Tibial nerve (tissue), 4 donors: ENCODE data around the gene DNASE1L3. TPM values are rescaled to one million over a fixed set of nuclear protein-coding genes. Genes with fewer than 3 reads are reported as not detected.
"Not testable (repeated sequence)": the region's sequence is repeated elsewhere in the genome, so short reads cannot be mapped to it uniquely, and the experiment has no call there.

Experiments
- DNase-seq, 2 donors: peaks; one replicate each; pipeline ENCODE4 v3.0.0-alpha.2; 2019; ENCODE audit warnings: low spot score in 2 of 2
- H3K27ac ChIP-seq, 4 donors: fragments of 200-600 bp; sonication (generic) in 3 of 4; one replicate each; pipeline ENCODE4 v1.5.1; 2017 to 2019; ENCODE audit warnings: mild to moderate bottlenecking in 1 of 4
- H3K27me3 ChIP-seq, 2 donors: fragments of 200-600 bp; sonication (generic) in 1 of 2; one replicate each; pipeline versions ENCODE4 v1.5.1 to v1.6.0; 2017 to 2019
- H3K36me3 ChIP-seq, 3 donors: fragments of 200-600 bp; sonication (generic); one replicate each; pipeline ENCODE4 v1.5.1; 2018 to 2019
- H3K4me1 ChIP-seq, 4 donors: fragments of 200-600 bp; sonication (generic) in 3 of 4; one replicate each; pipeline ENCODE4 v1.5.1; 2017 to 2019
- H3K4me3 ChIP-seq, 4 donors: fragments of 200-600 bp; sonication (generic) in 3 of 4; one replicate each; pipeline ENCODE4 v1.5.1; 2017 to 2019; ENCODE audit warnings: mild to moderate bottlenecking in 1 of 4, moderate library complexity in 1 of 4
- H3K9me3 ChIP-seq, 4 donors: fragments of 200-600 bp; sonication (generic) in 3 of 4; one replicate each; pipeline ENCODE4 v1.5.1; 2017 to 2019
- EP300 ChIP-seq, 2 donors: sonication (generic); formaldehyde crosslinking; IDR thresholded peaks; one replicate each; pipeline ENCODE4 v1.6.1; 2017; ENCODE audit warnings: antibody characterized with exemption in 2 of 2, mild to moderate bottlenecking in 1 of 2
- POLR2A ChIP-seq, 2 donors: fragments of 450-650 bp; IDR thresholded peaks; one replicate each; pipeline ENCODE4 v1.6.1; 2017; ENCODE audit warnings: antibody characterized with exemption in 2 of 2, mild to moderate bottlenecking in 2 of 2, moderate library complexity in 2 of 2
- WGBS, 2 donors: methylation state at CpG; one replicate each; pipeline ENCODE4 v1.1.5; 2018; 5-methylcytosine and 5-hydroxymethylcytosine counted together
- total RNA-seq, 4 donors: library from RNA; depleted of rRNA; stranded (reverse); fragments of >200 nt; gene quantifications; one replicate each; pipeline ENCODE4 v1.1.0, GENCODE V29; 2016
- TF ChIP-seq, protein P1 (sequence below), 5 experiments: fragments of 200-600 bp in 3 of 5; fragments of 450-650 bp in 2 of 5; sonication (generic) in 3 of 5; IDR thresholded peaks; one replicate each; pipeline ENCODE4 v1.5.1; 2016 to 2019; ENCODE audit warnings: antibody characterized with exemption in 5 of 5, mild to moderate bottlenecking in 3 of 5, moderate library complexity in 2 of 5

Gene DNASE1L3
- total RNA-seq, 4 donors from 2014 or later = 0.39 to 12.9 (median 1.5) TPM

DNA sequence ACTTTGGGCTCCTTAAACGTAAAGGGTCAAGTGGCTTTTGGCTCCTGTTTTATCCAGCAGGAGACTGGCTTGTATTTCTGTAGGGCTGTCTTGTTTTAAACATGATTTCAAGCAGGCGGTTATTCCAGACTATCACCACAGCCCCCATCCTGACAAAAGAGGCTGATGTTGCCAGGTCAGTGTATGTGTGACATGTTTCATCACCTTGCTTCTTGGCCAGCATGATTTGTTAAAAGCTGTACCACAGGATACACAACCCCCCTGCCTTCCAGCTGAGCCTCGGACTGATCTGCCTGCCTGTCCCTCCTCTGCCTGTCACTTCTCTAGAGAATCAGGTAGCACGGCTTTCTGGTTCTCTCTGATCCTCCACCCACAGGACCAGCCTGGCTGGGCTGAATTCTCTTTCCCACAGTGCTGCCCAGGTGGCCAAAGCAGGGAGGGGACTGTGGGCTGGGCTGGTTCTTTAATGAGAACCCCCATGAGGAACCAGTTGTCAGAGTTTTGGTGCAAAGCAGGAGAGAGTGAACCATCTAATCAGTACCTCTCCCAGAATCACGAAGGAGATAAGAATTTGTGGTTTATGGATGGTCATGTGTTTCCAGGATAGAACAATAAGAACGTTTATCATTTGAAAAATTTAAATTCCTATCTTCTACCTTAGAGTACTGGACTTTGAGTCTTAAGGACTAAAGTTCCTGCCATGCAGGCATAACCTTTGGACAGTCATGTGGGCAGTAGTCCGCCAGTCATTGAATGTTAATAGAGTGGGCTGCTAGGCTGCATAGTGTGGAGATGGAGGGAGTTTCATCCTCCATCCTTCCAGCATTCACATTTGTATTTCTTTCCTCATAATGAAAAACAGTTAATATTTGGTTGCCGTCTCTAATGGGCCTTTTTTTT lies 35.6 kb upstream of the DNASE1L3 start:
- Histone ChIP-seq H3K4me1 (peaks cover 0 to 16% (median 4%) of the 10 kb centered on the region in 4 donors), H3K36me3 (no peaks in the 10 kb centered on the region), H3K9me3 (no peaks in the 10 kb centered on the region), H3K27me3 (no peaks in the 10 kb centered on the region), H3K4me3 (no peak overlapping the region), H3K27ac (no peak overlapping the region)
- no peak for TF ChIP-seq POLR2A (IDR thresholded peaks at IDR 0.05)
- TF ChIP-seq, protein P1, sequence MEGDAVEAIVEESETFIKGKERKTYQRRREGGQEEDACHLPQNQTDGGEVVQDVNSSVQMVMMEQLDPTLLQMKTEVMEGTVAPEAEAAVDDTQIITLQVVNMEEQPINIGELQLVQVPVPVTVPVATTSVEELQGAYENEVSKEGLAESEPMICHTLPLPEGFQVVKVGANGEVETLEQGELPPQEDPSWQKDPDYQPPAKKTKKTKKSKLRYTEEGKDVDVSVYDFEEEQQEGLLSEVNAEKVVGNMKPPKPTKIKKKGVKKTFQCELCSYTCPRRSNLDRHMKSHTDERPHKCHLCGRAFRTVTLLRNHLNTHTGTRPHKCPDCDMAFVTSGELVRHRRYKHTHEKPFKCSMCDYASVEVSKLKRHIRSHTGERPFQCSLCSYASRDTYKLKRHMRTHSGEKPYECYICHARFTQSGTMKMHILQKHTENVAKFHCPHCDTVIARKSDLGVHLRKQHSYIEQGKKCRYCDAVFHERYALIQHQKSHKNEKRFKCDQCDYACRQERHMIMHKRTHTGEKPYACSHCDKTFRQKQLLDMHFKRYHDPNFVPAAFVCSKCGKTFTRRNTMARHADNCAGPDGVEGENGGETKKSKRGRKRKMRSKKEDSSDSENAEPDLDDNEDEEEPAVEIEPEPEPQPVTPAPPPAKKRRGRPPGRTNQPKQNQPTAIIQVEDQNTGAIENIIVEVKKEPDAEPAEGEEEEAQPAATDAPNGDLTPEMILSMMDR (IDR thresholded peaks at IDR 0.05) = no peak
- no peak for TF ChIP-seq EP300 (IDR thresholded peaks at IDR 0.05)
- no peak for DNase-seq
- 73 to 76% methylated on average over 8 of the region's 8 CpGs for WGBS, 2 donors

DNA sequence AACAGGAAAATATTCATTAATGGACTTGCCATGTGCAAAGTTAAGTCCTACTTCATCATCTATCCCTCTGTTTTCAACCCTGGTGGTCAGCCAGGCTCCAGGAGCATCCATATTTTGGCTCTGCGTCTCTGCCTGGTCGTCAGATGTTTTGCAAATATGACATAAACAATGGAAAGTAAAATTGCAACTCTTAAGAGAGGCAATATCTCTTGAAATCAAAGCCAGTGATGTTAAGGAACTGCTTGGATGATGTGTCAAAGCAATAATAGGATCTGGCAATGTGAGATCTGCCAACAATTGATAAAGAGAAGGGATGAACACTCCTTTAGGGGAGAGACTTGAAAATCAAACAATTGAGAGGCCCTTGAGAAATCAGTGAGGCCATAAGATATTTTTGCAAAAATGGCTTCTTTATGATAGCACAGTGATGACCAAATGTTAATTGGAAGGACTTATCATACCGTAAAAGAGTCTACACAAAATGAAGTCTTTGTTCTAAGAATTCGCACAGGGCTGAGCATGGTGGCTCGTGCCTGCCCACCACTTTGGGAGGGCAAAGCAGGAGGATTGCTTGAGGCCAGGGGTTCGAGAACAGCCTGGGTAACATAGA lies 33.3 kb upstream of the DNASE1L3 start:
- no peak overlapping the region for H3K27ac ChIP-seq
- H3K9me3 ChIP-seq = no peaks in the 10 kb centered on the region
- no peak for DNase-seq
- TF ChIP-seq EP300 (IDR thresholded peaks at IDR 0.05) (no peak), POLR2A (IDR thresholded peaks at IDR 0.05) (no peak)
- TF ChIP-seq, protein P1 (IDR thresholded peaks at IDR 0.05) = no peak
- no peak overlapping the region for H3K4me3 ChIP-seq
- WGBS, 2 donors = 69 to 71% methylated on average over 6 of the region's 6 CpGs
- H3K36me3 ChIP-seq = no peaks in the 10 kb centered on the region
- peaks cover 0 to 9% (median 2%) of the 10 kb centered on the region in 4 donors for H3K4me1 ChIP-seq
- H3K27me3 ChIP-seq = no peaks in the 10 kb centered on the region

DNA sequence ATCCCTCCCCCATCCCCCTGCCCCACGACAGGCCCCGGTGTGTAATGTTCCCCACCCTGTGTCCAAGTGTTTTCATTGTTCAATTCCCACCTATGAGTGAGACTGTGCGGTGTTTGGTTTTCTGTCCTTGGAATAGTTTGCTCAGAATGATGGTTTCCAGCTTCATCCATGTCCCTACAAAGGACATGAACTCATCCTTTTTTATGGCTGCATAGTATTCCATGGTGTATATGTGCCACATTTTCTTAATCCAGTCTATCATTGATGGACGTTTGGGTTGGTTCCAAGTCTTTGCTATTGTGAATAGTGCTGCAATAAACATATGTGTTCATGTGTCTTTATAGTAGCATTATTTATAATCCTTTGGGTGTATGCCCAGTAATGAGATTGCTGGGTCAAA lies 32.1 kb upstream of the DNASE1L3 start:
- not testable (repeated sequence) for H3K27me3 ChIP-seq, H3K4me3 ChIP-seq, H3K9me3 ChIP-seq, DNase-seq, H3K36me3 ChIP-seq, H3K27ac ChIP-seq
- WGBS, 2 donors = 72 to 100% methylated on average over 3 to 4 of the region's 4 CpGs
- peaks cover 0 to 18% (median 9%) of the 10 kb centered on the region in 4 donors for H3K4me1 ChIP-seq

DNA sequence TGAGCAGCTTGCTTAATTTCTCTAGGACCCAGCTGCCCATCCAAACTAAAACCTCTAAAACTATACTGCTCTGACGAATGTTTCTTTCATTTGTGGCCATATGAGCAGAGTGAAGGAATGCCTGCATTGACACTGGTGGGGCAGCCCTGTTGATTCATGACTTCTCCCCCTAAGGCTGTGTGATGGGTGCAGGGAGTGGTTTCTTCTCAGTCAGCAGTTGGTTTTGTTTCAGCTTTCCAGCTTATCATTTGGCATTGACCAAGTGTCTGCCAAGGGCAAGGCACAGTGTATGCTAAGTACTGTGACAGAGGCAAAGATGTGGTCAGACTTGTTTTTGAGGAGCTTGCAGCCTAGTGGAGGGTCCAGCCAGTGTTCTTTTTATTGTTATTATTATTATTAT lies 31.6 kb upstream of the DNASE1L3 start:
- H3K4me1 ChIP-seq = peaks cover 0 to 18% (median 9%) of the 10 kb centered on the region in 4 donors
- DNase-seq = no peak
- H3K9me3 ChIP-seq = no peaks in the 10 kb centered on the region
- H3K36me3 ChIP-seq = no peaks in the 10 kb centered on the region
- WGBS, 2 donors = 53 to 67% methylated on average over 1 of the region's 1 CpG
- TF ChIP-seq EP300 (IDR thresholded peaks at IDR 0.05) (no peak), POLR2A (IDR thresholded peaks at IDR 0.05) (no peak)
- TF ChIP-seq, protein P1 (IDR thresholded peaks at IDR 0.05) = no peak
- no peak overlapping the region for H3K4me3 ChIP-seq
- no peaks in the 10 kb centered on the region for H3K27me3 ChIP-seq
- H3K27ac ChIP-seq = no peak overlapping the region

DNA sequence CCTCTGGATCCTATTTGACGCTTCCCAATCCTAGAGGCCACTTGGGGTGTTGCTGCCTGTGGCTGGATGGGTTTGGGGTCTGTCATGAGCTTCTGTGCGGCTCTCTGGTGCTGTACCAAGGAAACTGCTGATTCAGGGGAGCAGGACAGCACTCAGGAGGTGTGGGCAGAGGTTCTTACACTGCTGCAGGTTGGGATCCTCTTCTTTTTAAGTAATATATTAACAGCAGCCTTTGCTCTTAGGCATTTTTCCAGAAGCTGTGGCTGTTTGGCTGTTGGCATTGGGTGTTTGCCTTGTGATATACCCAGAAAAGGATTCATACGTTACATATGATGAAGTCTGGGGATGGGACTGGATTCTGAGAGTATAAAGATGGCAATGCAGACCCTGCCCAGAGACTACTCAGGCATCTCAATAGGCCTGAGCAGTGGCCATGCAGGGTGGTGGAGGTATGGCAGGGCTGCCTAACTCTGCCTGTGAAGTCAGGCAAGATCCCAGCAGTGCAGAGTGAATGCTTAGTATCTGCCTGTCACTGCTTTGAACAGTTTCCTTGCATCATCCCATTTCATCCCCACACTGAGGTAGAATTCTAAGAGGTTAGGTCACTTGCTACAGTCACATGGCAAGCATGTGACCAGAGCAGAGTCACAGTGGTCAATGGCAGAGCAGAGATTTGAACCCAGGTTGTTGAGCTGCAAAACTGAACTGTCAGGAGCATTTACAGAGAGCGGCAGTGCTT lies 30.7 kb upstream of the DNASE1L3 start:
- no peak for TF ChIP-seq POLR2A (IDR thresholded peaks at IDR 0.05)
- Histone ChIP-seq H3K4me3 (no peak overlapping the region), H3K27ac (no peak overlapping the region), H3K36me3 (no peaks in the 10 kb centered on the region), H3K9me3 (no peaks in the 10 kb centered on the region), H3K4me1 (peaks cover 0 to 24% (median 12%) of the 10 kb centered on the region in 4 donors), H3K27me3 (no peaks in the 10 kb centered on the region)
- WGBS, 2 donors = 90 to 91% methylated on average over 4 of the region's 4 CpGs
- no peak for DNase-seq
